ENCODE results near the gene SMC4. TPM values are rescaled to one million over a fixed set of nuclear protein-coding genes. Genes with fewer than 3 reads are reported as not detected.
"Not testable (repeated sequence)": the region's sequence is repeated elsewhere in the genome, so short reads cannot be mapped to it uniquely, and the experiment has no call there.

The SMC4 gene
- total RNA-seq, 1 donor from 2014 or later: 69.4 TPM

DNA sequence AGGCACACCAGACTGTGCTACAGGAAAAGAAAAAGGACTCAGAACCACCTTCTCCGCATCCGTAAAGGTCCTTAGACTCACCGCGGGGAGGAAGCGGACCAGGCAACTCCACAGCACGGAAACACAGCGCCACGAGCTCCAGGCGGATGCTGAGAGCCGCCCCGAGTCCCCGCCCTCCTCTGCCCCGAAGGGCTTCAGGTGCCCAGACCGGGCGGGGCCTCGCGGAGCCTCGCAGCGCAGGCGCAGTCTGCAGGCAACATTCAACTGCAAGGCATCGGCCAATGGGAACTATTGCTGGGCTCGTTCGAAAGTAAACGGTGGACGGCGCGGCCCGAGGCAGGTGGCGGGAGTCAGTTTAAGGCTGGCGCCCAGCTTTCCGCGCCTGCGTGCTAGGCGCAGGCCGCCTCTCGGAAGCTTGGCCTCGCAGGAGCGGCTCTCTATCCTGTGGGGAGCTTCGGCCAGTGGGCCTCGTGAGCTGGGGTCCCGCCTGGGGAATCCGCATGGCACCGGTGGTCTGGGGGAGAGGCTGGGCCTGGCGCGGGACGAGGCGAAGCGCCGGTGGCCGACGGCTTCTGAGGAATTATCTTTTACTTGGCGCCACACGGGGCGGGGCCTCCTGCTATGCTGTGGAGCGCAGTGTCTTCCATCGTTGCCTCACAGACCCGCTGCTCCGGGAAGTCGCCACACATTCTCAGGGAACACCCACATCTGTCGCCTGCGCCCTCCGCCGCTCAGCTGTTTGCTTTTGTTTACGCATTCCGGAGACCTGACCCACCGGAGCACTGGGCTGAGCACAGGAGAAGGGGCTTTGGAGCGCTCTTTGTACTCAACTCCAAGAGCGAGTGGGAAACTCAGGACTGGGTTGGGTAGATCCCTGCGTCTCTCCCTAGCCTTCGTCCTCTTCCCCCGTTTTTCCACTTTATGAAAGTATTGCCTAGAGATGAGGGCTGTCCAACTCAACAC lies 50.5 kb downstream of the SMC4 start, which contains the start of gene TRIM59:
TRIM59 (minus strand) TSS at position 151 of the 963 bp plus-strand sequence. CDS start 10,603 bp downstream, outside the sequence.
- Mint-ChIP-seq H3K27ac (ENCODE audit: unreplicated experiment) (peak within 1 kb of the TSS; percentile 96), H3K27me3 (ENCODE audit: unreplicated experiment) (peaks cover 2% of the 10 kb centered on the region), H3K4me1 (ENCODE audit: unreplicated experiment) (peaks cover 14% of the 10 kb centered on the region), H3K9me3 (ENCODE audit: unreplicated experiment) (no peaks in the 10 kb centered on the region), H3K4me3 (ENCODE audit: unreplicated experiment) (peak within 1 kb of the TSS; percentile 97), H3K36me3 (ENCODE audit: low read depth, unreplicated experiment) (peaks cover 4% of the 10 kb centered on the region)
- TF ChIP-seq, protein P1, sequence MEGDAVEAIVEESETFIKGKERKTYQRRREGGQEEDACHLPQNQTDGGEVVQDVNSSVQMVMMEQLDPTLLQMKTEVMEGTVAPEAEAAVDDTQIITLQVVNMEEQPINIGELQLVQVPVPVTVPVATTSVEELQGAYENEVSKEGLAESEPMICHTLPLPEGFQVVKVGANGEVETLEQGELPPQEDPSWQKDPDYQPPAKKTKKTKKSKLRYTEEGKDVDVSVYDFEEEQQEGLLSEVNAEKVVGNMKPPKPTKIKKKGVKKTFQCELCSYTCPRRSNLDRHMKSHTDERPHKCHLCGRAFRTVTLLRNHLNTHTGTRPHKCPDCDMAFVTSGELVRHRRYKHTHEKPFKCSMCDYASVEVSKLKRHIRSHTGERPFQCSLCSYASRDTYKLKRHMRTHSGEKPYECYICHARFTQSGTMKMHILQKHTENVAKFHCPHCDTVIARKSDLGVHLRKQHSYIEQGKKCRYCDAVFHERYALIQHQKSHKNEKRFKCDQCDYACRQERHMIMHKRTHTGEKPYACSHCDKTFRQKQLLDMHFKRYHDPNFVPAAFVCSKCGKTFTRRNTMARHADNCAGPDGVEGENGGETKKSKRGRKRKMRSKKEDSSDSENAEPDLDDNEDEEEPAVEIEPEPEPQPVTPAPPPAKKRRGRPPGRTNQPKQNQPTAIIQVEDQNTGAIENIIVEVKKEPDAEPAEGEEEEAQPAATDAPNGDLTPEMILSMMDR (IDR thresholded peaks at IDR 0.05; ENCODE audit: unreplicated experiment): no peak
- DNase-seq (ENCODE audit: low spot score): peak; percentile 94

DNA sequence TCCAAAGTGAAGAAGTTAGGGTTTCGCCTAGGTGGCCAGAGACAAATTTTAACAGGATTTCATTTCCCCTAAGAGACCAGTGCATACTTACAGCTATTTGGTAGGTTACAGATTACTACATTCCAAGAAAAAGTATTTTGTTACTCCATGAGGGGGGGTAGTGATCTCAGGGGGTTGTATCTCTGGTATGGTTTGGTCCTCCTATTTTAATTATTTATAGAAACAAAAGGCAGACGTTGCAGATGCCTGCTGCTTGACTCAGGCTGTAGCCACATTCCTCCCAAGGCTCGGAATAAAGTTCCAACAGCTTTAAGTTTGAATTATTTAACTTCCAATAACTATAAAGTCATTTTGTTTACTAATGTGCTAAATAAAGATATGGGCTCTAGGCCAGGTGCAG lies 51.4 kb downstream of the SMC4 start:
- H3K9me3 Mint-ChIP-seq (ENCODE audit: unreplicated experiment): no peaks in the 10 kb centered on the region
- H3K27me3 Mint-ChIP-seq (ENCODE audit: unreplicated experiment): peaks cover 2% of the 10 kb centered on the region
- H3K36me3 Mint-ChIP-seq (ENCODE audit: low read depth, unreplicated experiment): peaks cover 4% of the 10 kb centered on the region
- peak overlapping the region; percentile 32 for H3K27ac Mint-ChIP-seq (ENCODE audit: unreplicated experiment)
- DNase-seq (ENCODE audit: low spot score): no peak
- TF ChIP-seq, protein P1 (IDR thresholded peaks at IDR 0.05; ENCODE audit: unreplicated experiment): no peak
- peak overlapping the region; percentile 97 for H3K4me3 Mint-ChIP-seq (ENCODE audit: unreplicated experiment)
- H3K4me1 Mint-ChIP-seq (ENCODE audit: unreplicated experiment): peaks cover 14% of the 10 kb centered on the region

DNA sequence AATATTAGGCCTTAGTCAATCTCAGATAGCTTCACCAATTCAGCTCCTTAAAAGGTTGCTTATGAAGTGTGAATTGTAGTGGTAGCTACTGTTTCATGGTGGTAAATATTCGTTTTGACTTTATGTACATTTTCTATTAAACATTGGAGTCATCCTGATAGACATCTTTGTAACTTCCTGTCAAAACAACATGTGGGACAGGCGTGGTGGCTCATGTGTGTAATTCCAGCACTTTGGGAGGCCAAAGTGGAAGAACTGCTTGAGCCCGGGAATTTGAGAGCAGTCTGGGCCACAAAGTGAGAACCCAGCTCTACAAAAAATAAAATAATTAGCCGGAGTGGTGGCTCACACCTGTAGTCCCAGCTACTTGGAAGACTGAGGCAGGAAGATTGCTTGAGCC lies 52.2 kb downstream of the SMC4 start:
- TF ChIP-seq, protein P1 (IDR thresholded peaks at IDR 0.05; ENCODE audit: unreplicated experiment): no peak
- Mint-ChIP-seq H3K36me3 (ENCODE audit: low read depth, unreplicated experiment) (peaks cover 4% of the 10 kb centered on the region), H3K4me1 (ENCODE audit: unreplicated experiment) (peaks cover 14% of the 10 kb centered on the region), H3K9me3 (ENCODE audit: unreplicated experiment) (no peaks in the 10 kb centered on the region), H3K4me3 (ENCODE audit: unreplicated experiment) (no peak overlapping the region), H3K27ac (ENCODE audit: unreplicated experiment) (no peak overlapping the region), H3K27me3 (ENCODE audit: unreplicated experiment) (peaks cover 2% of the 10 kb centered on the region)
- no peak for DNase-seq (ENCODE audit: low spot score)

DNA sequence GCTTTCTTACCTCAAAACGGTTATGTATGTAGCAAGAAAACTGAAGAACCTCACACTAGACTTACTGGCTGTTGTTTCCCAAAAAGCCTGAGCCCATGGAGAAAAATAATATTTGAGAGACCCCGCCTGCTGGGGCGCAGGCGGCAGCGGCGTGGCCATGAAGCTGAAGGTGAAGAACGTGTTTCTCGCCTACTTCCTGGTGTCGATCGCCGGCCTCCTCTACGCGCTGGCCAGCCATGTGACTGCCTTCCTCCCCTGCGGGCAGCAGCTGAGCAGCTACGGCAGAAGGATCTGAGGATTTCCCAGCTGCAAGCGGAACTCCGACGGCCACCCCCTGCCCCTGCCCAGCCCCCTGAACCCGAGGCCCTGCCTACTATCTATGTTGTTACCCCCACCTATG lies 52.8 kb downstream of the SMC4 start:
- H3K4me3 Mint-ChIP-seq (ENCODE audit: unreplicated experiment): peak overlapping the region; percentile 59
- not testable (repeated sequence) for H3K9me3 Mint-ChIP-seq (ENCODE audit: unreplicated experiment); H3K36me3 Mint-ChIP-seq (ENCODE audit: low read depth, unreplicated experiment)

DNA sequence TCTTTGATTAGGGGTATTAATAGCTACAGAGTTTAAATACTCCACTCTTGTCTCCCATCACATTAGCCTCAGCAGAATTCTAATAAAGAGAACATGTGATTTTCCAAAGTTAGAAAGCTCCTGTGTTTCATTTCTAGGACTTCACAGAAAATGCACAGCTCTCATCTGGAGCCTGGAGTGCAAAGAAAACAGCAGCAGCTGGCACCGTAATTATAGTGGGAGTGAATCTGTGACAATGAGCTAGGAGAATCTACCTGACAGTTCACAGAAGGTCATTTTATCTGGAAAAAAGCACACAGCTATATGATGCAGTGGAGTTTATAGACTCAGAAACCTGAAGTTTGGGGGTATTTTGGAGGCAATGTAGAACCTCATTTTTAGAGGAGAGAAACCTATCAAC lies 55.5 kb downstream of the SMC4 start:
- Mint-ChIP-seq H3K9me3 (ENCODE audit: unreplicated experiment) (no peaks in the 10 kb centered on the region), H3K27me3 (ENCODE audit: unreplicated experiment) (peaks cover 4% of the 10 kb centered on the region), H3K4me3 (ENCODE audit: unreplicated experiment) (no peak overlapping the region), H3K36me3 (ENCODE audit: low read depth, unreplicated experiment) (peaks cover 4% of the 10 kb centered on the region), H3K4me1 (ENCODE audit: unreplicated experiment) (peaks cover 5% of the 10 kb centered on the region), H3K27ac (ENCODE audit: unreplicated experiment) (no peak overlapping the region)
- TF ChIP-seq, protein P1 (IDR thresholded peaks at IDR 0.05; ENCODE audit: unreplicated experiment): no peak
- no peak for DNase-seq (ENCODE audit: low spot score)

More for the DNA sequence above, 52.8 kb downstream of the SMC4 start:
- peaks cover 14% of the 10 kb centered on the region for H3K4me1 Mint-ChIP-seq (ENCODE audit: unreplicated experiment)
- H3K27ac Mint-ChIP-seq (ENCODE audit: unreplicated experiment); H3K27me3 Mint-ChIP-seq (ENCODE audit: unreplicated experiment); DNase-seq (ENCODE audit: low spot score): not testable (repeated sequence)
